ENCODE data around the gene GIT2. TPM values are rescaled to one million over a fixed set of nuclear protein-coding genes. Genes with fewer than 3 reads are reported as not detected.

The GIT2 gene
- total and polyA plus RNA-seq, 2 of the 13 experiments (the other 11 are each of a cell fraction or from before 2014, with no cell fraction given) = 18.4 to 19.8 TPM

DNA sequence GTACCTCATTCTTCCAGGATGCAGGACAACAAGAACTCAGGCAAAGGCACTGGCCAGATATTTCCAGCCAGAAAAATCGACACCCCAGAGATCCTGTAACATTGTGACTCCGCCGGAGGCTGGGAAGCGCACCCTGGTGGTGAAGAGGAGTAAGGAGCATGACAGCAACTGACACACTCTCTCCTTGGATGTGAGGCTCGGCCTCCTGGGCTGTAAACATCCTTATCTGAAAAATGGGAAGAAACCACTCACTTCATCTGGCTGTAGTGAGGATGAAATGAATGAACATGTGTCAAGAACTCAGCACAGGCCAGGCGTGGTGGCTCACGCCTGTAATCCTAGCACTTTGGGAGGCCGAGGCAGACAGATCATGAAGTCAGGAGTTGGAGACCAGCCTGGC, 68.5 kb downstream of the GIT2 start (continued):
- TF ChIP-seq, protein P1, sequence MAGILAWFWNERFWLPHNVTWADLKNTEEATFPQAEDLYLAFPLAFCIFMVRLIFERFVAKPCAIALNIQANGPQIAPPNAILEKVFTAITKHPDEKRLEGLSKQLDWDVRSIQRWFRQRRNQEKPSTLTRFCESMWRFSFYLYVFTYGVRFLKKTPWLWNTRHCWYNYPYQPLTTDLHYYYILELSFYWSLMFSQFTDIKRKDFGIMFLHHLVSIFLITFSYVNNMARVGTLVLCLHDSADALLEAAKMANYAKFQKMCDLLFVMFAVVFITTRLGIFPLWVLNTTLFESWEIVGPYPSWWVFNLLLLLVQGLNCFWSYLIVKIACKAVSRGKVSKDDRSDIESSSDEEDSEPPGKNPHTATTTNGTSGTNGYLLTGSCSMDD (CRISPR knock-in tag; IDR thresholded peaks at IDR 0.05) = no peak
- TF ChIP-seq, protein P2, sequence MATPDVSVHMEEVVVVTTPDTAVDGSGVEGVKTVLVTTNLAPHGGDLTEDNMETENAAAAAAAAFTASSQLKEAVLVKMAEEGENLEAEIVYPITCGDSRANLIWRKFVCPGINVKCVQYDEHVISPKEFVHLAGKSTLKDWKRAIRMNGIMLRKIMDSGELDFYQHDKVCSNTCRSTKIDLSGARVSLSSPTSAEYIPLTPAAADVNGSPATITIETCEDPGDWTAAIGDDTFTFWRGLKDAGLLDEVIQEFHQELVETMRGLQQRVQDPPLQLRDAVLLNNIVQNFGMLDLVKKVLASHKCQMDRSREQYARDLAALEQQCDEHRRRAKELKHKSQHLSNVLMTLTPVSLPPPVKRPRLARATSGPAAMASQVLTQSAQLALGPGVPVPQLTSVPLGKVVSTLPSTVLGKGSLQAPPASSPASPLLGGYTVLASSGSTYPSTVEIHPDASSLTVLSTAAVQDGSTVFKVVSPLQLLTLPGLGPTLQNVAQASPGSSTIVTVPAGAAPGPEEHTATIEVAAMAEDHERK (CRISPR knock-in tag; IDR thresholded peaks at IDR 0.05; ENCODE audit: low read depth) = no peak
- TF ChIP-seq ZNF143 (CRISPR knock-in tag; IDR thresholded peaks at IDR 0.05) = no peak
- no peak for TF ChIP-seq ZKSCAN1 (IDR thresholded peaks at IDR 0.05; ENCODE audit: low read length)
- no peak for TF ChIP-seq ZNF232 (CRISPR knock-in tag; IDR thresholded peaks at IDR 0.05; ENCODE audit: borderline replicate concordance)
- TF ChIP-seq, protein P3, sequence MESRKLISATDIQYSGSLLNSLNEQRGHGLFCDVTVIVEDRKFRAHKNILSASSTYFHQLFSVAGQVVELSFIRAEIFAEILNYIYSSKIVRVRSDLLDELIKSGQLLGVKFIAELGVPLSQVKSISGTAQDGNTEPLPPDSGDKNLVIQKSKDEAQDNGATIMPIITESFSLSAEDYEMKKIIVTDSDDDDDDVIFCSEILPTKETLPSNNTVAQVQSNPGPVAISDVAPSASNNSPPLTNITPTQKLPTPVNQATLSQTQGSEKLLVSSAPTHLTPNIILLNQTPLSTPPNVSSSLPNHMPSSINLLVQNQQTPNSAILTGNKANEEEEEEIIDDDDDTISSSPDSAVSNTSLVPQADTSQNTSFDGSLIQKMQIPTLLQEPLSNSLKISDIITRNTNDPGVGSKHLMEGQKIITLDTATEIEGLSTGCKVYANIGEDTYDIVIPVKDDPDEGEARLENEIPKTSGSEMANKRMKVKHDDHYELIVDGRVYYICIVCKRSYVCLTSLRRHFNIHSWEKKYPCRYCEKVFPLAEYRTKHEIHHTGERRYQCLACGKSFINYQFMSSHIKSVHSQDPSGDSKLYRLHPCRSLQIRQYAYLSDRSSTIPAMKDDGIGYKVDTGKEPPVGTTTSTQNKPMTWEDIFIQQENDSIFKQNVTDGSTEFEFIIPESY (CRISPR knock-in tag; IDR thresholded peaks at IDR 0.05) = no peak
- TF ChIP-seq, protein P4, sequence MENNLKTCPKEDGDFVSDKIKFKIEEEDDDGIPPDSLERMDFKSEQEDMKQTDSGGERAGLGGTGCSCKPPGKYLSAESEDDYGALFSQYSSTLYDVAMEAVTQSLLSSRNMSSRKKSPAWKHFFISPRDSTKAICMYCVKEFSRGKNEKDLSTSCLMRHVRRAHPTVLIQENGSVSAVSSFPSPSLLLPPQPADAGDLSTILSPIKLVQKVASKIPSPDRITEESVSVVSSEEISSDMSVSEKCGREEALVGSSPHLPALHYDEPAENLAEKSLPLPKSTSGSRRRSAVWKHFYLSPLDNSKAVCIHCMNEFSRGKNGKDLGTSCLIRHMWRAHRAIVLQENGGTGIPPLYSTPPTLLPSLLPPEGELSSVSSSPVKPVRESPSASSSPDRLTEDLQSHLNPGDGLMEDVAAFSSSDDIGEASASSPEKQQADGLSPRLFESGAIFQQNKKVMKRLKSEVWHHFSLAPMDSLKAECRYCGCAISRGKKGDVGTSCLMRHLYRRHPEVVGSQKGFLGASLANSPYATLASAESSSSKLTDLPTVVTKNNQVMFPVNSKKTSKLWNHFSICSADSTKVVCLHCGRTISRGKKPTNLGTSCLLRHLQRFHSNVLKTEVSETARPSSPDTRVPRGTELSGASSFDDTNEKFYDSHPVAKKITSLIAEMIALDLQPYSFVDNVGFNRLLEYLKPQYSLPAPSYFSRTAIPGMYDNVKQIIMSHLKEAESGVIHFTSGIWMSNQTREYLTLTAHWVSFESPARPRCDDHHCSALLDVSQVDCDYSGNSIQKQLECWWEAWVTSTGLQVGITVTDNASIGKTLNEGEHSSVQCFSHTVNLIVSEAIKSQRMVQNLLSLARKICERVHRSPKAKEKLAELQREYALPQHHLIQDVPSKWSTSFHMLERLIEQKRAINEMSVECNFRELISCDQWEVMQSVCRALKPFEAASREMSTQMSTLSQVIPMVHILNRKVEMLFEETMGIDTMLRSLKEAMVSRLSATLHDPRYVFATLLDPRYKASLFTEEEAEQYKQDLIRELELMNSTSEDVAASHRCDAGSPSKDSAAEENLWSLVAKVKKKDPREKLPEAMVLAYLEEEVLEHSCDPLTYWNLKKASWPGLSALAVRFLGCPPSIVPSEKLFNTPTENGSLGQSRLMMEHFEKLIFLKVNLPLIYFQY (CRISPR knock-in tag; IDR thresholded peaks at IDR 0.05; ENCODE audit: borderline replicate concordance) = no peak
- TF ChIP-seq IRX3 (CRISPR knock-in tag; IDR thresholded peaks at IDR 0.05; ENCODE audit: borderline replicate concordance, low read depth) = no peak
- no peak for TF ChIP-seq TARDBP (CRISPR knock-in tag; IDR thresholded peaks at IDR 0.05)
- no peak for TF ChIP-seq DMAP1 (CRISPR knock-in tag; IDR thresholded peaks at IDR 0.05)
- no peak for TF ChIP-seq ZNF17 (CRISPR knock-in tag; IDR thresholded peaks at IDR 0.05)
- TF ChIP-seq ZSCAN29 (CRISPR knock-in tag; conservative IDR thresholded peaks at IDR 0.05) = no peak
- no peak for TF ChIP-seq ZNF446 (CRISPR knock-in tag; IDR thresholded peaks at IDR 0.05)
- TF ChIP-seq, protein P5, sequence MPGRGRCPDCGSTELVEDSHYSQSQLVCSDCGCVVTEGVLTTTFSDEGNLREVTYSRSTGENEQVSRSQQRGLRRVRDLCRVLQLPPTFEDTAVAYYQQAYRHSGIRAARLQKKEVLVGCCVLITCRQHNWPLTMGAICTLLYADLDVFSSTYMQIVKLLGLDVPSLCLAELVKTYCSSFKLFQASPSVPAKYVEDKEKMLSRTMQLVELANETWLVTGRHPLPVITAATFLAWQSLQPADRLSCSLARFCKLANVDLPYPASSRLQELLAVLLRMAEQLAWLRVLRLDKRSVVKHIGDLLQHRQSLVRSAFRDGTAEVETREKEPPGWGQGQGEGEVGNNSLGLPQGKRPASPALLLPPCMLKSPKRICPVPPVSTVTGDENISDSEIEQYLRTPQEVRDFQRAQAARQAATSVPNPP (CRISPR knock-in tag; IDR thresholded peaks at IDR 0.05) = no peak
- no peak for TF ChIP-seq CAMTA2 (CRISPR knock-in tag; IDR thresholded peaks at IDR 0.05; ENCODE audit: borderline replicate concordance)
- TF ChIP-seq HES4 (CRISPR knock-in tag; IDR thresholded peaks at IDR 0.05; ENCODE audit: borderline replicate concordance) = no peak
- no peak for TF ChIP-seq PITX1 (CRISPR knock-in tag; IDR thresholded peaks at IDR 0.05)
- TF ChIP-seq ZNF678 (CRISPR knock-in tag; IDR thresholded peaks at IDR 0.05) = no peak
- no peak for TF ChIP-seq KDM6A (CRISPR knock-in tag; IDR thresholded peaks at IDR 0.05; ENCODE audit: low read depth)
- no peak for TF ChIP-seq GABPA (IDR thresholded peaks at IDR 0.05; ENCODE audit: low read depth, low read length)
- TF ChIP-seq GABPA (CRISPR knock-in tag; IDR thresholded peaks at IDR 0.05; ENCODE audit: low read depth) = no peak
- no peak for TF ChIP-seq ETV5 (CRISPR knock-in tag; IDR thresholded peaks at IDR 0.05; ENCODE audit: borderline replicate concordance)
- TF ChIP-seq KLF11 (CRISPR knock-in tag; IDR thresholded peaks at IDR 0.05) = no peak
- TF ChIP-seq IRF2 (CRISPR knock-in tag; IDR thresholded peaks at IDR 0.05) = 0 out of 2 replicates have a peak, but pooled peaks have one; percentile 29

Data from HepG2 (cell line).